ENCODE results near the gene CKAP4. TPM values are rescaled to one million over a fixed set of nuclear protein-coding genes. Genes with fewer than 3 reads are reported as not detected.

CKAP4 gene
- total and polyA plus RNA-seq, 2 donors (not counting 1 experiment from before 2014, with no cell fraction given) = 7.4 to 29.2 TPM

GRCh38 chr12:106239241-106239950 lies 8.4 kb downstream of the CKAP4 start:
- TF ChIP-seq CTCF (IDR thresholded peaks at IDR 0.05) (no peak), EZH2 (IDR thresholded peaks at IDR 0.05; ENCODE audit: borderline replicate concordance, insufficient read depth, low read depth, low read length, poor library complexity, severe bottlenecking) (no peak)
- no peaks in the 10 kb centered on the region for H3K79me2 ChIP-seq (ENCODE audit: control insufficient read depth, insufficient read depth, low read length)
- no peak for ATAC-seq (ENCODE audit: low read depth)
- no peak overlapping the region for H3K9ac ChIP-seq (ENCODE audit: low read length)
- POLR2A ChIA-PET = no interaction called here
- H3K9me3 Mint-ChIP-seq (ENCODE audit: insufficient read depth) = no peaks in the 10 kb centered on the region
- peaks cover 10% of the 10 kb centered on the region for H3K4me1 Mint-ChIP-seq
- WGBS (ENCODE audit: insufficient coverage) = 95% methylated on average over 37 of the region's 37 CpGs
- no peak overlapping the region for H3K27ac ChIP-seq (ENCODE audit: low read length in 2 of 2)
- H3K27me3 ChIP-seq (replicated peaks in 1 of 4; ENCODE audit: control extremely low read depth in 1 of 4, control insufficient read depth in 3 of 4, insufficient read depth in 4 of 4, low read length in 3 of 4) = peaks cover 0 to 15% (median 3%) of the 10 kb centered on the region in 4 experiments
- H3K4me3 ChIP-seq (ENCODE audit: control extremely low read depth in 1 of 5, extremely low read depth in 1 of 5, insufficient read depth in 1 of 5, low read depth in 2 of 5, low read length in 4 of 5) = no peak overlapping the region
- intact Hi-C loops (cut with micrococcal nuclease) = no loop called here
- CTCF ChIA-PET = interaction anchor here (0.7 to 2.1 kb wide), 4 partner anchors 12 to 43 kb away, joined by 3 to 9 read pairs (median 4); no protein-coding TSS in a partner anchor
- DNase-seq = no peak
- H2AFZ ChIP-seq (ENCODE audit: insufficient read depth, low read depth, low read length, poor library complexity, severe bottlenecking) = no peak overlapping the region
- H3K4me2 ChIP-seq (replicated peaks; ENCODE audit: low read depth, low read length, poor library complexity, severe bottlenecking) = no peak overlapping the region
- H3K27me3 Mint-ChIP-seq = no peaks in the 10 kb centered on the region
- peaks cover 0 to 2% of the 10 kb centered on the region in 2 experiments for H3K36me3 ChIP-seq (replicated peaks in 1 of 2; ENCODE audit: control extremely low read depth in 1 of 2, control insufficient read depth in 1 of 2, extremely low read depth in 1 of 2, insufficient read depth in 2 of 2, low read length in 1 of 2)
- no peak overlapping the region for H3K27ac Mint-ChIP-seq
- no peaks in the 10 kb centered on the region for H3K9me3 ChIP-seq (ENCODE audit: control extremely low read depth in 1 of 3, control insufficient read depth in 2 of 3, insufficient read depth in 1 of 3, low read length in 2 of 3)
- no peak overlapping the region for H3K4me3 Mint-ChIP-seq
- no peaks in the 10 kb centered on the region for H4K20me1 ChIP-seq (ENCODE audit: control insufficient read depth, insufficient read depth, low read length, poor library complexity, severe bottlenecking)
- H3K4me1 ChIP-seq (ENCODE audit: control insufficient read depth in 2 of 2, insufficient read depth in 2 of 2, low read length in 2 of 2) = no peaks in the 10 kb centered on the region

GRCh38 chr12:106238146-106238545 lies 9.7 kb downstream of the CKAP4 start:
- H3K27ac ChIP-seq (ENCODE audit: low read length in 2 of 2) = no peak overlapping the region
- H3K4me1 ChIP-seq (ENCODE audit: control insufficient read depth in 2 of 2, insufficient read depth in 2 of 2, low read length in 2 of 2) = no peaks in the 10 kb centered on the region
- H4K20me1 ChIP-seq (ENCODE audit: control insufficient read depth, insufficient read depth, low read length, poor library complexity, severe bottlenecking) = no peaks in the 10 kb centered on the region
- H2AFZ ChIP-seq (ENCODE audit: insufficient read depth, low read depth, low read length, poor library complexity, severe bottlenecking) = no peak overlapping the region
- ChIA-PET CTCF (interaction anchor here (0.6 to 2.1 kb wide), 4 partner anchors 11 to 45 kb away, joined by 3 to 10 read pairs (median 5); no protein-coding TSS in a partner anchor), POLR2A (interaction anchor here (1.1 kb wide), 1 partner anchor 11 kb away, joined by 4 read pairs; no protein-coding TSS in a partner anchor)
- Mint-ChIP-seq H3K4me1 (peaks cover 4% of the 10 kb centered on the region), H3K9me3 (ENCODE audit: insufficient read depth) (no peaks in the 10 kb centered on the region), H3K27me3 (no peaks in the 10 kb centered on the region), H3K4me3 (no peak overlapping the region), H3K27ac (no peak overlapping the region)
- no peak for TF ChIP-seq CTCF (IDR thresholded peaks at IDR 0.05)
- no peak for TF ChIP-seq EZH2 (IDR thresholded peaks at IDR 0.05; ENCODE audit: borderline replicate concordance, insufficient read depth, low read depth, low read length, poor library complexity, severe bottlenecking)
- ATAC-seq (ENCODE audit: low read depth) (no peak), DNase-seq (no peak)
- H3K4me3 ChIP-seq (ENCODE audit: control extremely low read depth in 1 of 5, extremely low read depth in 1 of 5, insufficient read depth in 1 of 5, low read depth in 2 of 5, low read length in 4 of 5) = no peak overlapping the region
- 97% methylated on average over 9 of the region's 11 CpGs for WGBS (ENCODE audit: insufficient coverage)
- peaks cover 0 to 2% of the 10 kb centered on the region in 2 experiments for H3K36me3 ChIP-seq (replicated peaks in 1 of 2; ENCODE audit: control extremely low read depth in 1 of 2, control insufficient read depth in 1 of 2, extremely low read depth in 1 of 2, insufficient read depth in 2 of 2, low read length in 1 of 2)
- intact Hi-C loops (cut with micrococcal nuclease) = no loop called here
- peaks cover 0 to 7% (median 0%) of the 10 kb centered on the region in 3 donors for H3K9me3 ChIP-seq (ENCODE audit: control extremely low read depth in 1 of 3, control insufficient read depth in 2 of 3, insufficient read depth in 1 of 3, low read length in 2 of 3)
- peaks cover 0 to 15% (median 3%) of the 10 kb centered on the region in 4 experiments for H3K27me3 ChIP-seq (replicated peaks in 1 of 4; ENCODE audit: control extremely low read depth in 1 of 4, control insufficient read depth in 3 of 4, insufficient read depth in 4 of 4, low read length in 3 of 4)
- no peaks in the 10 kb centered on the region for H3K79me2 ChIP-seq (ENCODE audit: control insufficient read depth, insufficient read depth, low read length)
- no peak overlapping the region for H3K9ac ChIP-seq (ENCODE audit: low read length)
- no peak overlapping the region for H3K4me2 ChIP-seq (replicated peaks; ENCODE audit: low read depth, low read length, poor library complexity, severe bottlenecking)

All from B cell (primary cell).